HepG2 (cell line): ENCODE measurements around the gene PPCDC. TPM values are rescaled to one million over a fixed set of nuclear protein-coding genes. Genes with fewer than 3 reads are reported as not detected.

Source experiments
- JUN ChIP-seq: sonication (generic); formaldehyde crosslinking; IDR thresholded peaks from 2 replicates; pipeline ENCODE4 v1.4.0; 2020; ENCODE audit warnings: mild to moderate bottlenecking, missing genetic modification reagents
- KMT2A ChIP-seq: sonication (generic); formaldehyde crosslinking; IDR thresholded peaks from 2 replicates; pipeline ENCODE4 v1.4.0; 2020; ENCODE audit warnings: missing genetic modification reagents
- LRRFIP1 ChIP-seq: sonication (generic); formaldehyde crosslinking; conservative IDR thresholded peaks from 2 replicates; pipeline ENCODE4 v1.4.0; 2020; ENCODE audit warnings: missing genetic modification reagents
- MXI1 ChIP-seq: IDR thresholded peaks from 3 replicates; pipeline ENCODE4 v1.6.1; 2012; ENCODE audit warnings: low read depth, low read length, inconsistent platforms, borderline replicate concordance
- RBAK ChIP-seq: sonication (generic); formaldehyde crosslinking; IDR thresholded peaks from 2 replicates; pipeline ENCODE4 v1.5.1; 2020; ENCODE audit warnings: mild to moderate bottlenecking, missing genetic modification reagents
- SKIL ChIP-seq: sonication (generic); formaldehyde crosslinking; IDR thresholded peaks from 2 replicates; pipeline ENCODE4 v1.8.0; 2022; ENCODE audit warnings: missing genetic modification reagents, mild to moderate bottlenecking, moderate library complexity, borderline replicate concordance
- SOX13 ChIP-seq, 3 experiments: fragments of 450-650 bp in 1 of 3; sonication (generic) in 1 of 3; formaldehyde crosslinking in 1 of 3; IDR thresholded peaks in 2 of 3; conservative IDR thresholded peaks in 1 of 3; 2 replicates each; pipeline versions ENCODE4 v1.5.0 to v1.6.1; 2016 to 2020; ENCODE audit warnings: antibody characterized with exemption in 1 of 3, mild to moderate bottlenecking in 1 of 3, missing compliant biosample characterization in 1 of 3, missing genetic modification reagents in 1 of 3, moderate library complexity in 1 of 3
- SRY ChIP-seq: sonication (generic); formaldehyde crosslinking; IDR thresholded peaks from 2 replicates; pipeline ENCODE4 v1.8.0; 2022; ENCODE audit warnings: mild to moderate bottlenecking, missing genetic modification reagents
- ZBTB49 ChIP-seq: sonication (generic); formaldehyde crosslinking; IDR thresholded peaks from 2 replicates; pipeline ENCODE4 v1.4.0; 2020; ENCODE audit warnings: missing genetic modification reagents, borderline replicate concordance
- ZNF124 ChIP-seq: sonication (generic); formaldehyde crosslinking; IDR thresholded peaks from 2 replicates; pipeline ENCODE4 v1.4.0; 2020; ENCODE audit warnings: missing genetic modification reagents
- ZNF207 ChIP-seq: fragments of 450-650 bp; IDR thresholded peaks from 2 replicates; pipeline ENCODE4 v1.6.1; 2016; ENCODE audit warnings: antibody characterized with exemption, borderline replicate concordance
- ZNF251 ChIP-seq: sonication (generic); formaldehyde crosslinking; IDR thresholded peaks from 2 replicates; pipeline ENCODE4 v1.9.0; 2021; ENCODE audit warnings: mild to moderate bottlenecking, missing genetic modification reagents
- ZNF292 ChIP-seq: sonication (generic); formaldehyde crosslinking; IDR thresholded peaks from 2 replicates; pipeline ENCODE4 v1.8.1; 2022; ENCODE audit warnings: mild to moderate bottlenecking, low read depth, missing genetic modification reagents, borderline replicate concordance
- ZNF558 ChIP-seq: sonication (generic); formaldehyde crosslinking; IDR thresholded peaks from 2 replicates; pipeline ENCODE4 v1.9.0; 2022; ENCODE audit warnings: mild to moderate bottlenecking, missing genetic modification reagents, borderline replicate concordance
- ZNF574 ChIP-seq: sonication (generic); formaldehyde crosslinking; IDR thresholded peaks from 2 replicates; pipeline ENCODE4 v1.4.0; 2020; ENCODE audit warnings: missing genetic modification reagents
- ZNF766 ChIP-seq: sonication (generic); formaldehyde crosslinking; IDR thresholded peaks from 2 replicates; pipeline ENCODE4 v1.5.0; 2020; ENCODE audit warnings: missing genetic modification reagents, borderline replicate concordance
- polyA plus RNA-seq, 8 experiments: library from polyadenylated mRNA; depleted of rRNA in 3 of 8; stranded (reverse) in 7 of 8; unstranded in 1 of 8; fragments of >200 nt; fragmentation: Illumina TruSeq in 4 of 8; extraction: Trizol in 4 of 8; gene quantifications; 2 replicates each; pipeline versions ENCODE4 v1.2.1 to v1.2.3, GENCODE V29; 2011 to 2016; ENCODE audit warnings: low read depth in 4 of 8, missing spikeins in 1 of 8, mixed read lengths in 1 of 8; ENCODE audit not compliant: insufficient read depth in 1 of 8
- total RNA-seq, 5 experiments: library from RNA; depleted of rRNA; stranded (reverse); fragments of >200 nt; fragmentation: Illumina TruSeq; extraction: Trizol; gene quantifications; 2 replicates each; pipeline ENCODE4 v1.2.3, GENCODE V29; 2016; ENCODE audit warnings: low read depth in 1 of 5

Gene PPCDC
- total and polyA plus RNA-seq, 2 of the 13 experiments (the other 11 are each of a cell fraction or from before 2014, with no cell fraction given): 12.3 to 12.8 TPM

GRCh38 chr15:75065467-75065850, 42.1 kb downstream of the PPCDC start (continued):
- TF ChIP-seq ZBTB49 (CRISPR knock-in tag) (no peak), MXI1 (no peak), KMT2A (no peak), LRRFIP1 (CRISPR knock-in tag) (no peak), ZNF574 (peak; percentile 38; the same call in 1 of the 2 replicates), ZNF207 (no peak), ZNF124 (CRISPR knock-in tag) (0 out of 2 replicates have a peak, but pooled peaks have one; percentile 58), RBAK (CRISPR knock-in tag) (no peak), SKIL (CRISPR knock-in tag) (0 out of 2 replicates have a peak, but pooled peaks have one; percentile 32), ZNF558 (CRISPR knock-in tag) (no peak), JUN (no peak), ZNF292 (peak; percentile 41; the same call in 1 of the 2 replicates), SOX13 (IDR thresholded peaks at IDR 0.05) (no peak), SOX13 (CRISPR knock-in tag; conservative IDR thresholded peaks at IDR 0.05 in 1 of 2, IDR thresholded peaks at IDR 0.05 in 1 of 2) (peak in 1 of 2 experiments; percentile 57; a peak in 2 of 4 replicates), ZNF251 (CRISPR knock-in tag) (no peak), SRY (CRISPR knock-in tag) (no peak), ZNF766 (CRISPR knock-in tag) (no peak)
